Stimulated activated CD8-positive, alpha-beta memory T cell treated with anti-CD3 and anti-CD28 coated beads, Interleukin-12 subunit alpha, Interleukin-12 subunit beta, amount 100 ng/mL, for 4 hours (primary cell): ENCODE measurements around the gene MYBL2.
"Not testable (repeated sequence)": the region's sequence is repeated elsewhere in the genome, so short reads cannot be mapped to it uniquely, and the experiment has no call there.

Experiments used
- DNase-seq: peaks from one replicate; pipeline ENCODE4 v3.0.0-alpha.2; 2020; ENCODE audit warnings: low read depth

Gene MYBL2

DNA sequence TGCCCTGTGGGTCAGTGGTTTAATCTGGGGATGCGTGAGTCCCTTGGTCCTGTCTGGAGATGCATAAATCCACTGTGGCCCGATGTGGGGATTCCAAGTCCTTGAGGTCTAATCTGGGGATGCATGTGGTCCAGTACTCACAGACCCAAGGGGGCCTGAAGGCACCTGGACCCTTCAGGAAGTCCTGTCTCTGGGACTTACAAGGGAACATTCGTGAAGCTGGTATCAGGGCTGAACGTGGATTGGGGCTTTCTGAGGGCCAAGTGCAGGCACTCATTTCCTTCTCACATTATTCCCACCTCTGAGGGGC, 85.1 kb downstream of the MYBL2 start:
- DNase-seq: no peak

DNA sequence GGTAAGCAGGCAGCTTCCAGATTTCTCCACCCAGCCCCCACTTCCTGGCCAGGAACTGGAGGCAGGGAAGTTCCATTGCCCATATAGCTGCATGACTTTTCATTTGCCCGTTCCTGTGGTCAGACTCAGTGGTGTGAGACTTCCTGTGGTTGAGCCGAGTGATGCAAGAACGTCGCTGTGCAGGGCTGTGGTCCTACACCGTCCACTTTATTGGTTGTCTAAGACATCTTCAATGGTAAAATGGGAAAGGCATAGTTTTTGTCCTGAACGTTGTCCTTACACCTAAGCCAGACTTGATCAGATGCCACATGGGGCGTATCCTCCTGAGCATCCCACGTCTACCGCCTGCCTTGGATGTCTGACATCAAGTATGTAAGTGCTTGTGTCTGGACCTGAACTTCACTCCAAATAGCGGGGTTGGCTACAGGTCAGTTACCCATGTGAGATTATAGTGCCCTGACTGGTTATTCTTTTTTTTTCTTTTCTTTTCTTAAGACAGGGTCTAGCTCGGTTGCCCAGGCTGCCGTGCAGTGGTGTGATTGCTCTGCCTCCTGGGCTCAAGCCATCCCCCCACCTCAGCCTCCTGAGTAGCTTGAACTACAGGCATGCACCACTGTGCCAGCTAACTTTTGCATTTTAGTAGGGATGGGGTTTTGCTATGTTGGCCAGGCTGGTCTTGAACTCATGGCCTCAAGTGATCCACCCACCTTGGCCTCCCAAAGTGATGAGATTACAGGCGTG, 85.8 kb downstream of the MYBL2 start:
- no peak for DNase-seq

DNA sequence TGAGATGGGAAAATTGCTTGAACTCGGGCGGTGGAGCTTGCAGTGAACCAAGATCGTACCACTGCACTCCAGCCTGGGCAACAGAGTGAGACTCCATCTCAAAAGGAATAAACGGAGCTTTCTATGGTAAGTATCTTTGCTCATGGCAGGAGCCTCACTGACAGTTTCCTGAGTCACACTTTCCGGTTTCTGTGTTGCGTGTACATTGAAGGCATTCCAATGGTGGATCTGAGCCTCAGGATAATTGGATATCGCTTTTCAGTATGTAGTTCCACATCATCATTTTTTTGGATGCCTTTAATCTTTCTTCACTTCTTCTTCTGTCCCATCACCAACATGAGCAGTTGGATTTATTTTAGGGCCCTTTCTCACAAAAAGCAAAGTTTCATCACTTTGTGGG, 88.5 kb downstream of the MYBL2 start:
- no peak for DNase-seq

DNA sequence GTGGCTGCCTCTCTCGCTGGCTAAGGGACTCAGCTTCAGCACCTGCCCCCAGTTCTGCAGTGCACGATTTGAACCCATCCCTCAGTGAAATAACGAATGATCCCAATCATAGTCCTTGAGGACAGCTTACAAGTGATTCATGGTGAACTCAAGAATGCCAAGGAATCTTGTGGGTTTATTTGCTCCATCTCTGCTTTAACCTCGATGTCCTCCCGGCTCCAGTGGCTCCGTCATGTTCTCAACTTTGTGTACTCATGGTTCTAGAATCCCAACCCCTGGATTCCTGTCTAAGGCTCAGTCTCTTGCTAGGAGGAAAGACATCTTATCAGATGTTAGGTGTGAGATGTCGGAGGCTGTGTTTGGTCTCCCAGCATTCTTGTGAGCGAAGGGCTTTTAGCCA, 88.9 kb downstream of the MYBL2 start:
- DNase-seq: no peak

DNA sequence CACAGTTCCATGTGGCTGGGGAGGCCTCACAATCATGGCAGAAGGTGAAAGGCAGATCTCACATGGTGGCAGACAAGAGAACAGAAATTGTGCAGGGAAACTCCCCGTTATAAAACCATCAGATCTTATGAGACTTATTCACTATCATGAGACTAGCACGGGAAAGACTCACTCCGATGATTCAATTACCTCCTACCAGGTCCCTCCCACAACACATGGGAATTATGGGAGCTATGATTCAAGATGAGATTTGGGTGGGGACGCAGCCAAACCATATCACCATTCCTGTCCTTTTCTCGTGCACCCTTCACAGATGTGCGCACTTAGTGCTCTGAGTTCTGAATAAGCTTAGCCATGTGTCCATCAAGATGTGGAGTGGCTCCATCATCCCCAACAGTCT, 91.0 kb downstream of the MYBL2 start:
- DNase-seq: not testable (repeated sequence)

DNA sequence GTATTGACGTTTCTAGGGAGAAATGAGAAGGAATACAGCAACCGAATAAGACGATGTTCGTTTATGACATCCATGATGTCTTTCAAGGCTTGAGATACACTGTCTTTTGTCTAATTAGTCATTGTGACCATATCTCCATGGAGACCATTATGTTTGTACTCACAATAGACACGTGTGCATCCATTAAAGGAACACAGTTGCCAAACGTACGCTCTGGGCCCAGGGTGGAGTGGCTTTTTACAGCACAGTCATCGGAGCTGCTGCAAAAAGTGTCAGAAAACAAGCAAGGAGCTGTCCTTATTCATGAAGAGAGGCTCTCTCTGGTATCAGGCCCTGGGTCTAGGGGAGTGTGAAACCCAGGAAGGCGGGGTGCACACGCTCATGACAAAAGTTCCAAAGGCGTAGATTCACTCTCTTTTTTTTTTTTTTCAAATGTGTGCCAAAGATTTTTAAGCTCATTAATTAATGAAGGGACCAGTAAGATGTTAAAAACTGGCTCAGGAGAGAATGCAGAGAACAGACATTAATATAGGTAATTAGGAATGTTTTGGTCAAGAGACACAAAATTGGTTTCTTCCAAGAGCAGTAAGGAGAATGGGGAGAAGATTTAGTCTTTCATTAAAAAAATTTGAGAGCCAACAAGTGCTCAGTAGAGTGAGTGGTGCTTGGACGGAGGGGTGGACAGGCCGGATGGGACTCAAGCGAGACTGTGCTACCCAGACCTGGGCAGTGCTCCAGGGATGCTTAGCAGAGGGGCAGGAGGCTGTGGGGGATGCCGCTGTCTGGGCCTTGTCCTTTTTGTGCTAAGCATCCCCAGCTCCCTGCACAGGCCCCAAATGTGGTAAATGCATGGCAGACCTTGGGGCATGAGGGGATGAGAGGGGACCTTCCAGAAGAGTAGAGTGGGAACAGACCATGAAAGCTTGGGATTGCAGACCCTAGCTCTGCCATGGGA, 94.7 kb downstream of the MYBL2 start:
- DNase-seq: no peak

DNA sequence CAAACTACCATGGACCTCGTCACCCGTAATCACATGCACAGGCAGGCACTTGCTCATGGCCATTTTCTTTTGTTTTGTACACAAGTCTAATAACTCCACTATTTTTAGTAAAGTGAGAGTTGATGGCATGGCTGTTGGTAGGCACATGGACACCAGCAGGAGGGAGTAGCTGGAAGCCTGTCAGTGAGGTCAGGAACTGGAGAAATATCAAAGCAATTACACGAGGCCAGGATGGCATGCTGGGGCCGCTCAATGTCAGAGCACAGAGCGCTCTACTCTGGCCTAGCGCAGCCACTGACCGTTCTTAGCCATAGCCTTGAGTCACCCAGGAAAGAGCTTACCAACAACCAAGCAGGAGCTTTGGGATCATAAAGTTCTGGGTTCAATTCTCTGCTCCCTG, 96.0 kb downstream of the MYBL2 start:
- DNase-seq: no peak

DNA sequence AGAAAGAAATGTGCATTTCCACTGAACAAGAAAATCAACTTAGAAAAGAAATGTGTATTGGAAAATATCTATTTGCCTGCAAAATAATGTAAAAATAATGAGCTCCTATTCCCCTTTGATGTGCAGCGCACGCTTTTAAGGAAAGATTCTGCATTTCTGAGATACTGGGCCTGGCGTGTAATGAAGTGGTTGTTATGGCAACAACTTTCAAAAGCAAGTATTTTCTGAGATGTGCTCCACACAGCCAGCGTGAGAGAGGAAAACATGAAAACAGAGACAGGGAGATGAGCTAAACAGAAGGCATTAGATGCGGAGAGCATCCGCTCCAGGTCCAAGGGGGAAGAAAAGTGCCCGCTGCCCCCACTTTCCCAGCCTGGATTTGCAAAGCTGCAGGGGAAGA, 99.0 kb downstream of the MYBL2 start:
- DNase-seq: no peak
